Natural killer cell (primary cell): Measurements from ENCODE around the gene FRMD6. TPM values are rescaled to one million over a fixed set of nuclear protein-coding genes. Genes with fewer than 3 reads are reported as not detected.

ENCODE experiments used
- ATAC-seq, 3 donors: fragments of 150-1000 bp in 2 of 3; fragments of 200-7000 bp in 1 of 3; cut with Tn5 transposase; 1 replicate in 1 of 3; 2 replicates in 2 of 3; pipeline ENCODE4 v1.10.0; 2021; ENCODE audit warnings: mild to moderate bottlenecking in 2 of 3, moderate library complexity in 2 of 3
- DNase-seq, 2 donors: peaks; one replicate each; pipeline versions ENCODE4 v3.0.0 to v3.0.0-alpha.2; 2013 to 2021; ENCODE audit warnings: mixed read lengths in 1 of 2
- H3K27ac ChIP-seq: one replicate; pipeline ENCODE4 v1.5.1; 2013; ENCODE audit warnings: mild to moderate bottlenecking, low read length
- H3K27me3 ChIP-seq: one replicate; pipeline ENCODE4 v1.6.1; 2013; ENCODE audit warnings: low read length; ENCODE audit not compliant: control insufficient read depth, insufficient read depth
- H3K36me3 ChIP-seq: one replicate; pipeline ENCODE4 v1.6.1; 2013; ENCODE audit warnings: low read length; ENCODE audit not compliant: control insufficient read depth, insufficient read depth
- H3K4me1 ChIP-seq: one replicate; pipeline ENCODE4 v1.6.1; 2013; ENCODE audit warnings: low read length; ENCODE audit not compliant: control insufficient read depth, insufficient read depth
- H3K4me3 ChIP-seq: one replicate; pipeline ENCODE4 v1.5.1; 2013; ENCODE audit warnings: low read length
- H3K9me3 ChIP-seq: one replicate; pipeline ENCODE4 v1.6.1; 2013; ENCODE audit warnings: low read length; ENCODE audit not compliant: control insufficient read depth, insufficient read depth
- H3K27ac Mint-ChIP-seq, 2 donors: one replicate each; pipeline ENCODE4 v1.8.0; 2022; ENCODE audit warnings: mild to moderate bottlenecking in 2 of 2, mixed read lengths in 2 of 2, moderate library complexity in 1 of 2
- H3K27me3 Mint-ChIP-seq, 2 donors: one replicate each; pipeline ENCODE4 v1.8.0; 2022; ENCODE audit warnings: low read depth in 2 of 2, mixed read lengths in 2 of 2
- H3K36me3 Mint-ChIP-seq: one replicate; pipeline ENCODE4 v1.8.0; 2022; ENCODE audit warnings: mixed read lengths
- H3K4me1 Mint-ChIP-seq, 2 donors: one replicate each; pipeline ENCODE4 v1.8.0; 2022; ENCODE audit warnings: mixed read lengths in 2 of 2
- H3K4me3 Mint-ChIP-seq: one replicate; pipeline ENCODE4 v1.8.0; 2022; ENCODE audit warnings: mild to moderate bottlenecking, moderate library complexity, mixed read lengths
- H3K9me3 Mint-ChIP-seq, 2 donors: one replicate each; pipeline ENCODE4 v1.8.0; 2022; ENCODE audit warnings: mixed read lengths in 2 of 2
- CTCF ChIP-seq: fragments of 200-600 bp; IDR thresholded peaks from one replicate; pipeline ENCODE4 v1.8.0; 2022; ENCODE audit warnings: antibody characterized with exemption
- WGBS: methylation state at CpG from one replicate; pipeline ENCODE4 v1.1.7; 2013; ENCODE audit warnings: missing lambda C conversion rate; ENCODE audit not compliant: insufficient coverage; 5-methylcytosine and 5-hydroxymethylcytosine counted together
- intact Hi-C: fragments of 100-400 bp; cut with micrococcal nuclease; formaldehyde crosslinking; loops from one replicate; pipeline ENCODE4 v1.14.2; 2022
- total RNA-seq, 4 donors: library from RNA; stranded (reverse); fragments of 120-200 nt in 1 of 4; gene quantifications; one replicate each; pipeline versions ENCODE4 v1.2.3 to v1.2.4, GENCODE V29; 2013 to 2022

The FRMD6 gene
- total RNA-seq, 3 donors from 2014 or later (not counting 1 experiment from before 2014, with no cell fraction given) = 1.5 to 3.8 (median 2.3) TPM

GRCh38 chr14:51776102-51776894, 124.6 kb downstream of the FRMD6 start:
- no peaks in the 10 kb centered on the region for H3K36me3 Mint-ChIP-seq
- no peak overlapping the region for H3K4me3 Mint-ChIP-seq
- no peak overlapping the region for H3K4me3 ChIP-seq
- no peaks in the 10 kb centered on the region for H3K9me3 Mint-ChIP-seq
- DNase-seq (peak in 1 of 2 donors; percentile 61), ATAC-seq (peak; percentile 47 to 59 (median 57))
- H3K36me3 ChIP-seq = no peaks in the 10 kb centered on the region
- H3K4me1 Mint-ChIP-seq = peaks cover 17 to 24% of the 10 kb centered on the region in 2 donors
- peak; percentile 46 for TF ChIP-seq CTCF
- peaks cover 4% of the 10 kb centered on the region for H3K4me1 ChIP-seq
- no peaks in the 10 kb centered on the region for H3K27me3 ChIP-seq
- H3K9me3 ChIP-seq = no peaks in the 10 kb centered on the region
- WGBS = 44% methylated on average over 13 of the region's 13 CpGs
- H3K27me3 Mint-ChIP-seq = peaks cover 0 to 18% of the 10 kb centered on the region in 2 donors
- no peak overlapping the region for H3K27ac Mint-ChIP-seq
- no peak overlapping the region for H3K27ac ChIP-seq
- intact Hi-C loops = loop anchor here (1.0 kb wide), 2 partner anchors 221 to 493 kb away; no protein-coding TSS in a partner anchor

- H3K4me3 Mint-ChIP-seq = no peak overlapping the region
Measured at GRCh38 chr14:51780006-51780692, 128.4 kb downstream of the FRMD6 start.

More at GRCh38 chr14:51780006-51780692, 128.4 kb downstream of the FRMD6 start:
- TF ChIP-seq CTCF = peak; percentile 88
- H3K36me3 ChIP-seq = no peaks in the 10 kb centered on the region
- intact Hi-C loops = loop anchor here (1.0 to 10.0 kb wide), 4 partner anchors 225 to 825 kb away; no protein-coding TSS in a partner anchor
- peaks cover 3% of the 10 kb centered on the region for H3K27me3 ChIP-seq
- no peaks in the 10 kb centered on the region for H3K9me3 ChIP-seq
- H3K4me1 ChIP-seq = peaks cover 4% of the 10 kb centered on the region
- peaks cover 20 to 23% of the 10 kb centered on the region in 2 donors for H3K27me3 Mint-ChIP-seq
- no peak overlapping the region for H3K27ac ChIP-seq
- DNase-seq = peak; percentile 67 to 87
- peak; percentile 70 to 89 (median 88) for ATAC-seq
- H3K27ac Mint-ChIP-seq = peak overlapping the region; percentile 36 to 80
- 11% methylated on average over 12 of the region's 13 CpGs for WGBS
- peaks cover under 1 to 1% of the 10 kb centered on the region in 2 donors for H3K9me3 Mint-ChIP-seq
- H3K4me3 ChIP-seq = no peak overlapping the region
- H3K4me1 Mint-ChIP-seq = peaks cover 17 to 26% of the 10 kb centered on the region in 2 donors
- H3K36me3 Mint-ChIP-seq = peaks cover 6% of the 10 kb centered on the region

Other genes starting within 250 kb of the FRMD6 start
- 100 to 1,000 TPM; 552 to 653 (median 582) TPM for gene GNG2, start 208.7 kb downstream of the FRMD6 start, total RNA-seq